ENCODE measurements around the gene OR6S1.

DNA sequence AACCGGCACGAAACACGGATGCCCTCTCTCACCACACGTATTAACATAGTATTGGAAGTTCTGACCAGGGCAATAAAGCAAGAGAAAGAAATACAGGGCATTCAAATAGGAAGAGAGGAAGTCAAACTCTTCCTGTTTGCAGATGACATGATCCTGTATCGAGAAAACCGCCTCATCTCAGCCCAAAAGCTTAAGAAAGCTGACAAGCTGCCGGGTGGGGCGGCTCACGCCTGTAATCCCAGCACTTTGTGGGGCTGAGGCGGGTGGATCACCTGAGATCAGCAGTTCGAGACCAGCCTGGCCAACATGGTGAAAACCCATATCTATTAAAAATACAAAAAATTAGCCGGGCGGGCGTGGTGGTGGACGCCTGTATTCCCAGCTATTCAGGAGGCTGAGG lies 17.7 kb downstream of the OR6S1 start:
- TF ChIP-seq RARB (CRISPR knock-in tag; IDR thresholded peaks at IDR 0.05), result no peak
- no peak for TF ChIP-seq ZNF70 (CRISPR knock-in tag; IDR thresholded peaks at IDR 0.05)
- TF ChIP-seq, protein P1, sequence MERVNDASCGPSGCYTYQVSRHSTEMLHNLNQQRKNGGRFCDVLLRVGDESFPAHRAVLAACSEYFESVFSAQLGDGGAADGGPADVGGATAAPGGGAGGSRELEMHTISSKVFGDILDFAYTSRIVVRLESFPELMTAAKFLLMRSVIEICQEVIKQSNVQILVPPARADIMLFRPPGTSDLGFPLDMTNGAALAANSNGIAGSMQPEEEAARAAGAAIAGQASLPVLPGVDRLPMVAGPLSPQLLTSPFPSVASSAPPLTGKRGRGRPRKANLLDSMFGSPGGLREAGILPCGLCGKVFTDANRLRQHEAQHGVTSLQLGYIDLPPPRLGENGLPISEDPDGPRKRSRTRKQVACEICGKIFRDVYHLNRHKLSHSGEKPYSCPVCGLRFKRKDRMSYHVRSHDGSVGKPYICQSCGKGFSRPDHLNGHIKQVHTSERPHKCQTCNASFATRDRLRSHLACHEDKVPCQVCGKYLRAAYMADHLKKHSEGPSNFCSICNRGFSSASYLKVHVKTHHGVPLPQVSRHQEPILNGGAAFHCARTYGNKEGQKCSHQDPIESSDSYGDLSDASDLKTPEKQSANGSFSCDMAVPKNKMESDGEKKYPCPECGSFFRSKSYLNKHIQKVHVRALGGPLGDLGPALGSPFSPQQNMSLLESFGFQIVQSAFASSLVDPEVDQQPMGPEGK (CRISPR knock-in tag; IDR thresholded peaks at IDR 0.05; ENCODE audit: borderline replicate concordance), result no peak
